ENCODE measurements around the gene NEURL1.

The NEURL1 gene

DNA sequence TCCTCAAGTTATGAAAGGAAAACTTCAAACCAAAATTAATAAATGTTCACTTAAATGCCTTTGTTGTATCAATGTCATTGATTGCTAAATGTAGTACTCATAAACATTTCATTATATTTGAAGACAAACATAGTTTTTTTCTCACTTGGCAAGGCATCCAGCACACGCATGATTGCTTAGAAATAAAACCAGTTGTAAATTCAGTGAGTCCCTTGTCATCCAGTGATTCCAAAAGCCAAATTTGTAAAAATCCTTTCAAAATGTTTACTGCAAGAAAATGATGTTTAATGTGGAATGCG lies 6.1 kb upstream of the NEURL1 start:
- TF ChIP-seq CTCF (conservative IDR thresholded peaks at IDR 0.05), result no peak

GRCh38 chr10:103490986-103491314 lies 2.6 kb upstream of the NEURL1 start:
- TF ChIP-seq CTCF (conservative IDR thresholded peaks at IDR 0.05), result no peak
- H3K27ac ChIP-seq, result no peak overlapping the region

More for the DNA sequence above, 6.1 kb upstream of the NEURL1 start:
- H3K27ac ChIP-seq, result peak overlapping the region; percentile 55

- no peak overlapping the region for H3K27ac ChIP-seq
Observed at GRCh38 chr10:103491729-103492364, 1.7 kb upstream of the NEURL1 start.

GRCh38 chr10:103492655-103493261 lies 747 bp upstream of the NEURL1 start:
- H3K27ac ChIP-seq, result no peak overlapping the region
- TF ChIP-seq CTCF (conservative IDR thresholded peaks at IDR 0.05), result no peak

More at GRCh38 chr10:103491729-103492364, 1.7 kb upstream of the NEURL1 start:
- no peak for TF ChIP-seq CTCF (conservative IDR thresholded peaks at IDR 0.05)

DNA sequence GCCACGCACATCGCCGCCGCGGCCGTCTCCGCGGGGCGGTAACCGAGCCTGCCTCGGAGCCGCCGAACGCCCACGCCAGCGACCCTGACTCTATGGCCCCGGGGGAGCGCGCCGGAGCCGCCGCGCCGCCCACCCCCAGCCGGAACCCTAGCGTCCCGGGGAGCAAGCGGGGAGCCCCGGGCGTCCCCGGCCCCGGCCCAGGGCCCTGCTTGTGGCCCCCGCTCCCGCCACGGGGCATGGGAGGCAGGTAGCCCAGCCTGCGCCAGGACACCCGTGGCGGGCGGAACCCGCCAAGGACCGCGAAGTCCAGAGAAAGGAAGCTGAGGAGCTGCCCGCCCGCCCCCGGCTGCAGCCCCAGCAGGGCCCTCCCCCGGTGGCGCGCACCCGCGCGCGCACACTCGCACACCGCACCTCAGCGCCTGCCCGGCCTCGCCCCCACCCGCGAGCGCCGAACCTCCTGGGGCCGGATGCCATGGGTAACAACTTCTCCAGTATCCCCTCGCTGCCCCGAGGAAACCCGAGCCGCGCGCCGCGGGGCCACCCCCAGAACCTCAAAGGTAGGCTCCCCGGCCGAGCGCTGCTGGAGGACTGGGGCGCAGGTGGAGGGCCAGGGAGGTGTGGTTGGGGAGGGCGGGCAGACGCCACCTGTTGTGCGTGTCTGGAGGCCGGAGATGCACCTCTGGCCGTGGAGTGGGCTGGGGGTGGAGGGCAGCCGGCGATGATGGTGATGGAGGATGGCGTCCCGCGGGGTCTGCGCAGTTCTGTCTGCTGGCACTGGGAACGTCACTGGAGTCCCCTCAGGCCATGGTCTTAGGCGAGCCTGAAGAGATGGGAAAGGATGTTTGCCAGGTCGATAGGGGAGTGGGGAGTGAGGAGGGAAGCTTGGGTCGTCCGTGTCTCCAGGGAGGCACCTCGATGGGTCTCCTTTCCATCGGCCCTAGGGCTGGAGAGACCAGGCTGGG lies 692 bp downstream of the NEURL1 start:
- no peak for TF ChIP-seq CTCF (conservative IDR thresholded peaks at IDR 0.05)

DNA sequence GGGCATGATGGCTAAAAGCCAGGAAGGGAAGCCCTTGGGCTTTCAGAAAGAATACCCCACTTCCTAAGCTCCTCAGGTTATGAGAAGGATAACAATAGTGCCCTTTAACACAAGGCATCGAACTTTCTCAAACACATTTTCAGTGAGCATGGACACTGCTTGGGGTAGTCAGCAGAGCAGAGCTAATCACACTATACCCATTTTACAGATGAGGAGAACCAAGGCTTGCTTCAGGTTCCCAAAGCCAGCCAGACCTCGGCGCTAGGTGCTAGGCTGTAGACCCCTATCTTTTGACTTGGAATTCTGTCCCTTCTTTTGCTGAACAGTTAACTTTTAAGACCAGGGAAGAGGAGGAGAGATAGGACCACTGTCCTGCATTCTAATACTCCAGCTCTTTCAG lies 1.8 kb downstream of the NEURL1 start:
- no peak overlapping the region for H3K27ac ChIP-seq
- no peak for TF ChIP-seq CTCF (conservative IDR thresholded peaks at IDR 0.05)

More for the DNA sequence above, 692 bp downstream of the NEURL1 start:
- H3K27ac ChIP-seq, result no peak overlapping the region; the same call in 1 of the 2 replicates

DNA sequence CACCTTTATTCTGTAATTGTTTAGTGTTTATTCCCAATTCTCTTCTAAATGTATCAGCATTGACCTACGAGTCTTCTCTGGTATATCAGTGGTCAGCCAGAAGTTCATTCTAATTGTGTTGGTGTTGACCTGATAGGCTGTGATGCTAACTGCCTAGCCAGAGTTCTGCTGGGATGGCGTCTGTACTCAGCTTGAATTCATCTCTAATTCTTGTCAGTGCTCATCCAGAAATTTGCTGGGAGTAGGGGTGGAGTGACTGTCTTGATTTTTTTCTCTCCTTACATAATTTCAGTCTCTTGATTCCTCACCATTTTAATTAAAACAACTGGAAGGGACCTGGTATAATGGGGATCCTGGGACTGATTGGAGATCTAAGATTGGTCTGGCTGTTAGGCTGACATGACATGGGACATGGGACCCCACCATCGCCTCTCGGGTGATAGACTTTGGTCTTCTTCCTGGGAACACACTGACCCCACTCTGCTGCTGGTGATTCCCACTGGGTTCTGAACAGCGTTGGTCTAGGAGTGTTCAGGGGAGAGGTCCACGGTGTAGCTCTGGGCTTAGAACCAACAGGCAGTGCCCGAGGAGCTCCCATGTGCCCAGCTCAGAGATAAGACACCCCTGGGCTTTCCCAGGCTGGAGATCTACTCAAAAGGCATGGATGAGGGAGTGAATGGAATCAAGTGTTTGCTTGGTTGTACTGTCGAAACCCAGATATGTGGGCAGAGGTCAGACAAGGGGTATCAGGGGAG lies 3.8 kb downstream of the NEURL1 start:
- no peak overlapping the region for H3K27ac ChIP-seq
- no peak for TF ChIP-seq CTCF (conservative IDR thresholded peaks at IDR 0.05)

Measured in VCaP (cell line).